ENCODE measurements around the gene DSG3.

DNA sequence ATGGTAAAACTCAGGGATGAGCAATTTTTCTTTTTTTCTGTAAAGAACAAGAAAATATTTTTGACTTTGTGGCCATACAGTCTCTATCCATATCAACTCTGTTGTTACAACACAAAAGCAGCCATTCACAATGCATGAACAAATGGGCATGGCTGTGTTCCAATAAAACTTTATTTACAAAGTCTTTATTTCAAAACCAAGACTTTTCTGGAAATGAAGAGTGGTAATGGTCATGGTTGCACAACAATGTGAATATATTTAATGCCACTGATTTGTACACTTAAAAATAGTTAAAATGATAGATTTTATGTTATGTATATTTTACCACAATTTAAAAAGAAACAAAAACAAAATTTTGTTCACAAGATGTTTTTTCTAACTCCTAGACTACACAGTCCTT, 1.6 kb upstream of the DSG3 start:
- no peak for TF ChIP-seq EP300 (IDR thresholded peaks at IDR 0.05)
- TF ChIP-seq, protein P1, sequence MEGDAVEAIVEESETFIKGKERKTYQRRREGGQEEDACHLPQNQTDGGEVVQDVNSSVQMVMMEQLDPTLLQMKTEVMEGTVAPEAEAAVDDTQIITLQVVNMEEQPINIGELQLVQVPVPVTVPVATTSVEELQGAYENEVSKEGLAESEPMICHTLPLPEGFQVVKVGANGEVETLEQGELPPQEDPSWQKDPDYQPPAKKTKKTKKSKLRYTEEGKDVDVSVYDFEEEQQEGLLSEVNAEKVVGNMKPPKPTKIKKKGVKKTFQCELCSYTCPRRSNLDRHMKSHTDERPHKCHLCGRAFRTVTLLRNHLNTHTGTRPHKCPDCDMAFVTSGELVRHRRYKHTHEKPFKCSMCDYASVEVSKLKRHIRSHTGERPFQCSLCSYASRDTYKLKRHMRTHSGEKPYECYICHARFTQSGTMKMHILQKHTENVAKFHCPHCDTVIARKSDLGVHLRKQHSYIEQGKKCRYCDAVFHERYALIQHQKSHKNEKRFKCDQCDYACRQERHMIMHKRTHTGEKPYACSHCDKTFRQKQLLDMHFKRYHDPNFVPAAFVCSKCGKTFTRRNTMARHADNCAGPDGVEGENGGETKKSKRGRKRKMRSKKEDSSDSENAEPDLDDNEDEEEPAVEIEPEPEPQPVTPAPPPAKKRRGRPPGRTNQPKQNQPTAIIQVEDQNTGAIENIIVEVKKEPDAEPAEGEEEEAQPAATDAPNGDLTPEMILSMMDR (IDR thresholded peaks at IDR 0.05), result no peak
- no peak for TF ChIP-seq POLR2AphosphoS5 (IDR thresholded peaks at IDR 0.05)
- TF ChIP-seq POLR2A (IDR thresholded peaks at IDR 0.05), result no peak

Data from sigmoid colon (tissue), 4 donors.